ENCODE results near the gene MCRIP2.
"Not testable (repeated sequence)": the region's sequence is repeated elsewhere in the genome, so short reads cannot be mapped to it uniquely, and the experiment has no call there.

The MCRIP2 gene

DNA sequence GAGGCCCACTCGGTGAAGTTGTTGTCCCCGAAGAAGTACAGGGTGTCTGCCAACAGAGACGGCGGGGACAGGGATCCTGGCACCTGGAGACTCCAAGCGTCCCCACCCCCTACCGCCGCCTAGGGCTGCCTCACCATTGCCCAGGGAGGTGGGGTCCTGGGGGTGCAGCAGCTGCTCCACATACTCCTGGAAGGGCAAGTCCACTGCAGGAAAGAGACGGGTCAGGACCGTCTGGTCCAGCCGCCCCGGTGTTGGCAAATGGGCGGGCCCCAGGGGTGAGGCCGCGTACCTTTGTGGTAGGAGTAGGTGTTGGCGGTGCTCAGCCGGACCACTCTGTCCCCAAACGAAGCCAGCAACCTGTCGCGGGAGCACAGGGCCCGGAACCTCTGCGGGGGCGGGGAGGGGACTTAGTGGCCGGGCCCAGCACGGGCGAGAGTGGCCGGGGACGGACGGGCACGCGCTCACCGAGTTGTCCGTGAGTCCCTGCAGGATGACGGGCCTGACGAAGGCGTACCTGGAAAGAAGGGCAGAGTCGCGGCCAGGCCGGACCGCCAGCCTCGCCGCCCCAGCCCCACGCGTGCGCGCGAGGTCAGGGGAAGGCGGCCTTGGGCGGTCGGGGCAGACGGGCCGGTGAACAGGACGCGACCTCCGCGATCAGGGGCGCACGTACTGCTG is 41.9 kb downstream of the MCRIP2 start:
- no peak for DNase-seq

DNA sequence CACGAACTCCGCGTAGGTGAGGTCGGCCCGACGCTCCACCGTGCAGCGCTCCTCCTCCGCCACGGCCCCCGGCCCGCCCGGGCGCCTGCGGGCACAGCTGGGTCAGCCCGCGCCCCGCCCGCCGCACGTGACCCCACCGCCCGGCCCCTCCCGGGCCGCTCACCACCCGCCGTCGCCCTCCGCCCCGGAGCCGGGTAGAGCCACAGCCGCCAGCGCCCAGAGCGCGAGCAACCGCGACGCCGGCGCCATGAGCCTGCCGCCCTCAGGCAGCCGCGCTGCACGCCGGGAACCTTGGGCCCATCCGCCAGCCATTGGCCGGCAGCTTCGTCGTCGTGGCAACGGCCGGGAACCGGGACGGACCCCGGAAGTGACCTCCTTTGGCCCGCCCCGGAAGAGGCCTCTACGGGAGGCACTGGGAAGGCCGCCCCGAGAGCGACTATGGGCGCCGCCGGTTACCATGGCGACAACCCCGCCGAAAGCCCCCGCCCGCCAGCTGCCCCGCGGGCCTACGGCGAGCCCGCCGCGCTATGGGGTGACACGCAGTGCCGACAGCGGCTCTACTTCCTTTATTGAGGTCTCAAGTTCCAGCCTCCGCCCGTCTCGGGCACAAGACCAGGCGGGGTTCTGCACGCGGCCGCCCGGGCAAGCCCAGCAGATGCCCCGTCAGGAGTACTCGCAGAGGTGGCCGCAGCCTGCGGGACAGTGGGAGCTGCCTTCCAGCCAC is 42.6 kb downstream of the MCRIP2 start, which contains the start of gene JMJD8:
Gene JMJD8, minus strand, starts transcription at position 264 of the 724 bp plus-strand sequence. Its CDS starts 15 bp downstream, at position 249.
- DNase-seq: peak; percentile 96

DNA sequence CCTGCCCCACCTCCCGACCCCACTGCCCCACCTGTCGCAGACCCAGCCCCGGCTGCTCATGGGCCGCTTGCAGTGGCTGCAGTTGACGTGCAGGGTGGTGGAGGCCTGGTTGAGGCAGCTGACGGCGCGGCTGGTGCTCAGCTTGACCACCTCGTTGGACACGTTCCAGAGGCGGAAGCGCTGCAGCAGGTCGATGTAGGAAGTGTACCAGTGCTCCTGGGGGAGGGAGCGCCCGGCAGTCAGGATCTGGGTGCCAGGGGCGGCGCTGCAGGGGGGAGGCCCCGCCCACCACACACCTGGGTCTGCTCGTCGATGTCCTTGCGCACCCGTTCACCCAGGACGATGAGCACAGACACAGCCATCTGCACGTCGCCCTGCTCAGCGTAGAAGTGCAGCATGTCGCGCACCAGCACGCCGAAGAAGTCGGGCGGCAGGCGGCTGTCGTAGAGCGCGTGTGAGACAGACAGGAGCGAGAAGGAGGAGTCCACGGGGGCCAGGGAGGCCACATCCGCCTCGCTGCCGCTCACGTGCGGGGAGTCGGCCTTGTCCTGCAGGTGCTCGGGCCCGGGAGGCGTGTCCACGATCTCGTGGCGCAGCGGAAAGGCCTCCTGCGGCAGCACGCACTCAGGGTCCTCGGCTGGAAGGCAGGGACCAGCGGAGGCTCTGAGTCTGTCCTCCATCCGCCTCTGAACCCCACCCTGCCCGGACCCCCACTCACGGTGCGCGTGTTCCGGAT is 43.5 kb downstream of the MCRIP2 start:
- DNase-seq: no peak

DNA sequence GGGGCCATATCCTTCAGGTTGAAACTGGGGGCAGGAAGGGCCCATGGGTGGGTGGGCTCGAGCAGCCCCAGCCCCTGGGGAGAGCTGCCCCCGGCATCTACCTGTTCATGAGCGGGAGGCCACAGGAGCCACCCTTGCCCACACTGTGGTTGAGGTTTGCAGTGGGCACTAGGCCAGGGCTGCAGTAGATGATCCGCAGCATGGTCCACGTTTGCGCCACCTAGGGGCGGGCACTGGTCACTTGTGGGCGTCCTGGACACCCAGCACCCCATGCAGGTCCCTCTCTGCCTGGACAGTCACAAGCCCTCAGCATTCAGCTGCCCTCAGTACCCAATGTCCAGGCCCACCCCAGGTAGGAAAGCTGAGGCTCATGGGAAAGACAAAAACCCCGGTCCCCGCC is 44.3 kb downstream of the MCRIP2 start:
- peak; percentile 44 for DNase-seq

DNA sequence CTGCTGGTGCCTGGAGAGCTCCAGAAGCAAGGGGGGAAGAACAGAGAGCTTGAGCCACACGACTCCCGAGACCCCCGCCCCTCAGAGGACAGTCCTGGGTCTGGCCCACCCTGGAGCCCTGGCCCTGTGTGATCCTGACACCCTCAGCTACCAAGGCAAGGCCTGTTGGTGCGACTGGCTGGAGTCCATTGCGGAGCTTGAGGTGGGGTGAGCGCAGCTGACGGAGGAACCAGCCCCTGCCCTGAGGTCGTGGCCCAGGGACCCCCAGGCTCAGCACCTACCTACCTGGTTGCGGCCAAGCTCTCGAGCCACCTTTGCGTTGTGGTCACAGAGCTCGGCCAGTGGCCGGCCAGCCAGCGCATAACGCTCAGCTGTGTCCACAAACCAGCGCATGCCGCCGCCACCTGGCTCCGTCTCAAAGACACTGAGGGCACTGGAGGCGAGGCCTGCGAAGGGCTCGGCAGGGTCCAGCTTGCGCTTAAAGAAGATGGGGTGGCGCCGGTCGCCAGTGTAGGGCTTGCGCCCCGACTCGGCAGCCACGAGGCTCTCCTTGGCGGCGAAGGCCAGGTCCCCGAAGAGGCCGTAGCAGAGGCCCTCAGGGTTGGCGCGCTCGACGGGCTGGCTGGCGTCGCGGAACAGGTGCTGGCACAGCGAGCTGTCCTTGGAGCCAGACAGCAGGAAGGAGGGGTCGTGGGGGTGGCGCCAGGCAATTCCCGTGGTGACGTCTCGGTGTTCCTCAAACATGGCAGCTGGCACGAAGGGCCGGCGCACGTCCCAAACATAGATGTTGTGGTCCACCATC is 45.0 kb downstream of the MCRIP2 start:
- DNase-seq: no peak

DNA sequence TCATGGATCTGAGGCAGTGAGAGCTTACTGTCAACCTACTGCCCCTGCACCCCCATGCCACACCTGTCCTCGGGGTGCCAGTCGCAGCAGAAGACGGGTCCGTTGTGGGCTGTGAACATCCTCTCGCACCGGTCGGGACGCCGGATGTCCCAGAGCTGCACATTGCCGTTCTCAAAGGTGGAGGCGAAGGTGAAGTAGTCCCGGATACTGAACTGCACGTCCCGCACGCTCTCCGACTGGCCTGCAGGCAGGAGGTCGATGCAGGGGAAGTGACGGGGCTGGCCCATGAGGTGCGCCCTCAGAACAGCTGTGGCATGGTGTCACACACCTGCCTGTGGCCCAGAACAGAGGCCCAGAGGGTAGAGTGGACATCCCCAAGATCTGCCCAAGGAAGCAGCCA is 45.9 kb downstream of the MCRIP2 start:
- DNase-seq: no peak

DNA sequence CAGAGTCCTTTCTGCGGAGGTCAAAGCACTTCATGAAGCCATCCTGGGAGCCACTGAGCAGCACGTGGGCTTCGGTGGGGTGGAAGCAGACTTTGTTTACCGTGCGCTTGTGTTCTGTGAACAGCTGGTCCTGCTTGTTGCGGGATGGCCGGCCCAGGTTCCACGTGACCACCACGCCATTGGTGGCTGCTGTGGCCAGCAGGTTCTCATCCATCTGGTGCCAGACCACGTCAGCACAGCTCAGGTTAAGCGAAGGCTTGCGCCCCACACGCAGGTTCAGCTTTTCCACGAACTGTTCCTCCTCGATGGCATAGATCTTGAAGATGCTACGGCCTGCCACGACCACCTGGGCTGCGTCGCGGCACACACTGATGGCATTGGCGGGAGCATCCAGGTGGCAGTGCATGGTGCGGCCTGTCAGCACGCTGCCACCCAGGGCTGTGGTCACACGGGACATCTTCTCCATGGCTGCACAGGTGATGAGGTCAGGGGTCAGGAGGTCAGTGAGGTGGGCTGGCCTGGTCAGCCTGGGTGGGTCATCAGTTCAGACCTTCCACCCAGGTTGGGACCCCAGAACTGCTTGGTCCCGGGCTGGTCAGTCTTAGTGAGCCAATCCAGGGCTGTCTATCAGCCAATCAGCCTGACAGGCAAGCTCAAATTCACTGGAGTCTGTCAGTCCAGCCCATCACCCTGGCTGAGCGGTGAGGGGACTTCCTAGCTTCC is 47.7 kb downstream of the MCRIP2 start:
- no peak for DNase-seq

DNA sequence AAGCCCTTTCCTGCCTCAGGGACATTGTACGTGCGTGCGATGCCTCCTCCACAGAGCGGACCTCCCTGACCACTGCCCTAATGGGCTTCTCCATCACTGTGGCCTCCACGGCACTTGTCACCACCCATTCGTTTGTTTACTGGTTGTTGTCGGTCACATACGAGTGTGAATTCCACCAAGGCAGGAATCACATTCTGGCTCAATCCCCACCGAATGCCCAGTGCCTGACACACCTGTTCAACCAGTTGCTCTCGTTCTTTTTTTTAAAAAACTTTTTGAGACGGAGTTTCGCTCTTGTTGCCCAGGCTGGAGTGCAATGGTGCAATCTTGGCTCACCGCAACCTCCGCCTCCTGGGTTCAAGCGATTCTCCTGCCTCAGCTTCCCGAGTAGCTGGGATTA is 49.6 kb downstream of the MCRIP2 start:
- not testable (repeated sequence) for DNase-seq

DNA sequence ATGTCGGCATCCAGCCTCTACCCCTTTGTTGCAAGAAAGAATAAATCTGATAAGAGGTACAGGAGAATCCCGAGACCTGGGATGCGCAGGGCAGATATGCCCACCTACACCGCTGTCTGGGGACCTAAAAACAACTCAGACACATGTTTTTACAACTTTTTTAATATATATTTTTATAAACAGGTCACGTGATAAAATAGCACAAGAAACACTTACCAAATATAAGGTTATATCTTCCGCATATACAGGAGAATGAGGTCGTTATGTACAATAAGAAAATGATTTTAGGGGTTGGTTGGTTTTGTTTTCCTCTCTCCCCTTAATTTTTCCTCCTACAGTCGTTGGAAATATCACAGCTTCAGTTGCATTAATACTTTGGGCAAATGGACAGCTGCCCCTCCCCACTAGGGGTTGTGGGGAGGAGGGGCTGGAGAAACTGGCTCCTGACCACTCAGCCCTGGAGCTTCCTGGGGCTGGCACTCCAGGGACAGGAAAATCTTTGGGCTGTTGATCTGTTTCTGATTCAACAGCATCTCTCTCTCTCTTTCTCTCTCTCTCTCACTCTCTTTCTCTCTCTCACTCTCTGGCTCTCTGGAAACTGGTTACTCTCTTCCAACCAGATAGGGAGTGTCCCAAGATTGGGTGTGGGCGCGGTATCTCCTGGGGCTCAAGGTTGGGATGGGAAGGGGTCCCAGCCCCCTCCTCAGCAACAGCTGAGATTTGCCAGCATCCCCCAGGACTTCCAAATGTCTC is 50.9 kb downstream of the MCRIP2 start:
- no peak for DNase-seq

DNA sequence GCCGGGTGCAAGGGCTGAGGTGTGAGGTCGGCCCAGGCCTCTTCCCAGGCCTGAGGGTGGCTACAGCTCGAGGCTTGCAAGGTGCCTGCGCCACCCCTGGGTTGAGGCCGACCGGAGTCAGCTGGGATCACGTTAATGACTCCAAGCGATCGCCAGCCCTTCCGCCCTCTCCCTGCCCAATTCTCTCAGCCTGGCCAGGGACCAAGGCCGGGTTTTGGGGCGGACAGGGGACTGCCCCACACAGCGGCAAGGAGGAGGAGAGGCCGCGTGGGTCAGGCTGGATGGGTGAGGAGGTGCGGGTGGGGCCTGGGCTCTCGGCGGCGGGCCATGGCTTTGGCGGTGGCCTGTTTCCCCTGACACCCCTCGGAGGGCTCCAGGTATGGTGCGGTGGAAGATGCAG is 51.7 kb downstream of the MCRIP2 start:
- no peak for DNase-seq

DNA sequence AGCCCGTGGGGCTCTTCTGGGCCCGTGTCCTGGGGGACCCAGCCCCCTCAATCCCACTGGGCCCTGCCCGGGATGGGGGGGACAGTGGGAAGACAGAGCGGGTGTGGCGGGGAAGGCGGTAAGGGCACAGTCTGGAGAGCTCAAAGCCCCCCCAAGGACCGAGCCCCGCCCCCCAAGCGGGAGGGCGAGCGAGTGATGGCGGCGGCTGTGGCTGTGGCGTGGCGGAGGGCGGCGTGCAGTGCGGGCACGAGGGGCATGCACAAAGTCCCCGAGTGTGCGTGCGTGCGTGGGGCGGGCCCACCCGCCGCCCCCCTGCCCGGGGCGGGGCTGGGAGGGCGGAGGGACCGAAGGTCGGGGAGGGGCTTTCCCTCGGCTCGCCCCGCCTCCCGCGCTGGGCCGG is 52.1 kb downstream of the MCRIP2 start:
- no peak for DNase-seq

DNA sequence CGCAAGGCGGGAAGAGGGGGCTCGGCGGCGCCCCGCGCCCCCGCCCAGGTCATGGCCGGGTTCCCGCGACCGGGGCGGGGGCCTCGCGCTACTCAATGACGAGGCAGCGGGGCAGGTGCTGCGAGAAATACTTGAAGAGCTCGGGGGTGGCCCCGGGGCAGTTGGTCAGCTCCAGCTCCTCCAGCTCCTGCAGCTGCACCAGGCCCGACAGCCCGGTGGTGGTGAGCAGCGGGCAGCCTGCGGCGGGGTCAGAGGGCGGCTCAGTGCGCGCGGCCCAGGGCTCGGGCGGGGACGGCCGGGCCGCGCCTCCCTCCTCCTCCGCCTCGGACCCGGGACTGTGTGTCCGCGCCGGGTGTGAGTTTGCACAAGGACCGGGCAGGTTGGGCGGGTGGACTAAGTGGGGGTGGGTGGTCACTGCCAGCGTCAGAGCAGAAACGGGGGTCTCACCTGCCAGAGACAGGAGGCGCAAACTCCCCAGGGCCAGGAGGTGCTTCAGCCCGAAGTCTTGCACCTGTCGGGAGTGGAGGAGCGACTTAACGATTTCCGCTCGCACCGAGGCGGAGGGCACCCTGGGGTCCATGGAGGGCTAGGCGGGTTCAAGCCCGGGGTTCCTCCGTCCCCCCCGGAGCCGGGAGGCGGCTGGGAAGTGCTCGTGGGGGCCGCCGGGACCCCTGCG is 52.7 kb downstream of the MCRIP2 start:
- DNase-seq: no peak

DNA sequence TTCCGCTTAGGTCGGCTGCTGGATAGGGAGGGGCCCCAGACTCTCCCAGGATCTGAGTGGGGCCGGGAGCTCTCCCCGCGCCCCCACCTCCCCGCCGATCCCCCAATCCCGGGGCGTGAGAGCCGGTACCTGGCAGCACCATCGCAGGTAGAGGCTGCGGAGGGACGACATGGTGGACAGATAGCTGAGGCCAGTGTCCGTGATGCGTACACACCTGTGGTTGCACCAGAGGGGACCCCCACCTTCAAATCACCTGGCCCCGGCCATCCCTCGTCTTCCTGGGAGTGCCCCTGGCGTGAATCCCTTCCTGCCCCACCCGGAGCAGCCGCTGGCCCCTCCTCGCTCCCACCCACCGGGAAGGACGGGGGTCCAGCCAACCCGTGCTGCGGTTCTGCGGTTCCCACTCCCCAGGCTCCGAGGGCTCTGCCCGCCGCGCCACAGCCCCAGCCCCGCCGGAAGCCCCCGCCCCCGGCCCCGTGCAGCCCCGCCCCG is 53.3 kb downstream of the MCRIP2 start:
- no peak for DNase-seq

DNA sequence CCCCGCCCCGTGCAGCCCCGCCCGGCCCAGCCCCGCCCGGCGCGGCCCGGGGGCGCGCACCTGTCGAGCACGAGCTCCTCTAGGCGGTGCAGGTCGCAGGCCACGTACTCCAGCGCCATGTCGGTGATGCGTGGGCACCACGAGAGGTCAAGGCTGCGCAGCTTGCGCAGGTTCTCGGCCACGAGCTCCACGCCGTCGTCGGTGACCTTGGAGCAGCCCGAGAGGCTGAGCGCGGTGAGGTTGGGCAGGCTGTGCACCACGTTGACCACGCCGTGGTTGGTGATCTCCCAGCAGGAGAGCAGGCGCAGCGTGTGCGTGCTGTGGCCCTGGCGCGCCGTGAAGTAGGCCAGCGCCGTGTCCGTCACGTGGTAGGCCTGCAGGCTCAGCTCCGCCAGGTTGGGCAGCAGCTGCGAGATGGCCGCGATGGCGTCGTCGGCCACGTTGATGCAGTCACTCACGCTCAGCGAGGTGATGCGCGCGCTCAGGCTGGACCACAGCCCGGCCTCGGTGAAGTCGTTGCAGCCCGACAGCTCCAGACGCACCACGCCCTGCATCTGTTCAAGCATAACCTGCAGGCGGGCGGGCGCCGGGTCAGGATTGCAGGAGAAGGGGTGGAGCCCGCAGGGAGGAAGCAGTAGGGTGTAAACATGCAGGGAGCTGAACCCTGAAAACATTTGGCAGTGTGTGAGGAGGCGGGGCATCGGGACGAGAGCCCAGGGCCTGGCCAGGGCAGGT is 53.9 kb downstream of the MCRIP2 start:
- no peak for DNase-seq
